HG03354 (cell line): Measurements from ENCODE around the gene MAD1L1.
"Not testable (repeated sequence)": the region's sequence is repeated elsewhere in the genome, so short reads cannot be mapped to it uniquely, and the experiment has no call there.

Source experiments
- ATAC-seq: cut with Tn5 transposase; IDR thresholded peaks from one replicate; pipeline ENCODE4 v1.9.1; 2021; ENCODE audit warnings: mild to moderate bottlenecking; ENCODE audit not compliant: unreplicated experiment, poor library complexity, severe bottlenecking

The MAD1L1 gene

GRCh38 chr7:2003931-2004812, 228.6 kb downstream of the MAD1L1 start:
- ATAC-seq, result no peak

GRCh38 chr7:2003451-2003930, 229.3 kb downstream of the MAD1L1 start:
- no peak for ATAC-seq

- no peak for ATAC-seq
Measured at GRCh38 chr7:2002561-2003450, 229.9 kb downstream of the MAD1L1 start.

DNA sequence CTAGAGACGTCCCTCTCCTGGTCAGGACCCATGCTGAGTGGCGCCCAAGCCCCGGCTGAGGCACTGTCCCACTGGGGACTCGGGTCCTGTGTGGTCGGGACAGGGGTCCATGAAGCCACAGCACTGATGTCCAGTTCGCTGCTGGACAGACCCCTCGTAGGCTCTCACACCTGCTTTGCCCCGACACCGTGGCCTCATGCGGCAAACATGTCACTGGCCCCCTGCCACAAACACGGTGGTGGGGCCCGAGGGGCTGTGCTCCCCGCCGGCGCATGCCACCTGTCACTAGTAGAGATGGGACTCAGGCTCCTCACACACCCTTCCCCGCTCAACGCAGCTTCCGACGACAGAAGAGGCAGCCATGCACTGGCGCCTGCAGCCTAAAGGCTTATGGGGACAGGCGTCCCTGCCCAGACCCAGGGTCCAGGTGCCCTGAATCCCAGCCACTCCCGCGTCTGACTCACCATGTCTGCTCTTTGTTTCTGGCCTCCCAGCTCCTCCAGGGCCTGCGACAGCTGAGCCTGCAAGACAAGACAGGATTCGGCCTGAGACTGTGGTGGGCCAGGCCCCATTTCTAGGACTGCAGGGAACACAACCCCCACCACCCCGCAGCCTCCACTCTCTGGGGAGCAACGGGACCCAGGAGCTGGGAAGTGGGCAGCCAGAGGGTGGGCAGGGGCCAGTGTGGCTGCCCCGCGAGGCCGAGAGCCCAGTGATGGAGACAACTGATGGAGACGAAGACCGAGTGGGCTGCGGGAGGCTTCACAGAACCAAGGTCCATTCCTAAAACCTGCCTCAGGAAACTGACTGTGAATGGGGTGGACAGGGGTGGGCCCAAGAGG, 230.9 kb downstream of the MAD1L1 start:
- no peak for ATAC-seq

GRCh38 chr7:2000746-2001321, 231.9 kb downstream of the MAD1L1 start:
- ATAC-seq, result no peak

DNA sequence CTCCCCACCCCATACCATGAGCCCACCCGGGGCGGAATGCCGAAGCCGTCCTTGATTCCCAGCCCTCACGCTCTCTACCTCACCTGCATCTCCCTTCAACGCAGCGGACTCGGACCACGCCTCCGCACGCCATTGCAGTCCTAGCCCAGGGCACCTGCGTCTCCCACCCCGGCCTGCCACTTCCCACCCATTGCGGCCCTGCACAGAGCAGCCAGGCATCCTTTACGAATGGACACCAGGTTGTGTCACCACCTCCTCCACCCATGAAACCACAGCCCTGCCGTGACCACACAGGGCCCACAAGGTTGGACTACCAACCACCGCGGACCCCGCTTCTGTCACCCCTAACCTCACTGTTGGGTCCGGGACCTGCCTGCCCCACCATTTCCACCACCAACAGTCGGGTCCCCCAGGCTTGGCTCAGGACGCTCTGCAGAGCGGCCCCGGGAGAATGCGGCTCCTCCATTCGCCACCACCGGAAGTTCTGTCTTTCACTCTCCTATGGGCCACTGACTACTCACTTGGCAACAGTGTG, 232.5 kb downstream of the MAD1L1 start:
- ATAC-seq, result no peak

DNA sequence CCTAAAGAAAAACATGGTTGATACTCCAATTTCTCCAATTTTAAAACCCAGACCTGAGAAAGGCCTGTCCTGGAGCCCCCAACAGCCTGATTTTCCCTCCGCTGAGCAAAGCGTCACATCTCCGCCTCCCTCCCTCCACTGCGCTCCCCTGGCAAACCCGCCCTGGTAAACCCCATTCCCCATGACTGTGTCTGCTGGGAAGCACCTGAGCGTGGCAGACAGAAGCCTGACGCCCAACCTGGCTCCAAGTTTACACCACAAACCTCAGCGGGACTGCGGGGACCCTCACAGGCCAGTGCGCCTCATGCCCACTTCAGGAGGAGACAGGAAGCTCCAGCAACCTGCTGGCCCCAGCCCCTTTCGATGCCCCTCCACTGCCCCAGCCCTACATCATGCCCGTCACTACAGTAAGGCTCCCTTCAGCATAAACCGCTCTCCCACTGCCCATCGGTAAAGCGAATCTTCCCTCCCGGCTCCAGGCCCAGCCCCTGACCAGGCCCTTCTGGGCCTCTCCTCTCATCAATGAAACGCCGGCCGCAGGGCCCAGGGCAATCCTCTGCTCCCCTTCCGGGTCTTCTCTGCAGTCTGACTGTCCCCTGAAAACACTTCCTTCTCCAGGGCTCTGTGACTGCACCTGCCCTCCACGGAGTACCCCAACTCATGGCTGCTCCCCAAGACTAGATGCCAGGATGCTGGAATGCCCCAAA, 233.3 kb downstream of the MAD1L1 start:
- ATAC-seq, result no peak

DNA sequence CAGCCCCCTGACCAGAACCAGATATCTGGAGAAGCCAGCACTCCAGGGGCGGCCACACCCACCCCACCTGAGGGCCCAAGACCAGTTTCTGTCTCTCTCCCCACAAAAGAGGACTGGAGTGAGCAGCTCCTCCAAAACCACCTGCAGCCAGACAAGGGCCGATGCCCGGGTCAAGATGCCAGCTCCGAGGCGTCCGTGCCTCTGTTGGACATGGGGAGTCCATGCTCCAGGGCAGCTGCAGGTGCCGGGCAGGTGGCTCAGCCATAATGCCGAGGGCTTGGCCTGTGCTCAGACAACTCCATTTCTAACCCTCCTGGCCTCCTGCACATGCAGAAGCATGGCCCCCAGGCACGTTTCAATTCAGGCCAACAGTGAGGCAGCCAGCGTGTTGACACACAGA, 234.6 kb downstream of the MAD1L1 start:
- ATAC-seq, result no peak

GRCh38 chr7:1997537-1998076, 235.1 kb downstream of the MAD1L1 start:
- ATAC-seq, result no peak

DNA sequence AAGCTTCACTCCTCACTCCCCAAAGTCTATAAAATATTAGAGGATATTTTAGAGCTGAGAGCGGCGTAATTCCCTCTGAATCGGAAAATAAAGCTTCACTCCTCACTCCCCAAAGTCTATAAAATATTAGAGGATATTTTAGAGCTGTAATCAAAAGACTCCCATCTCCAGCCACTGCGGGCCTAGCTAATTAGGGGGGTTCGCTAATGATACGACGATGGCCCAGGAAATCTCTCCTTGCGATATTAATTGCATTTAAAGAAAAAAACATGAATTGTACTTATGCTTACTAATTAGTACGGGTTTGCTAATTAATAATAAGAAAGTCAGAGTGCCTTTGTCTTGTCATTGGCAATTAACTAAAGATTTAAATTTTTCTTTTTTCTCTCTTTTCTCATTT, 235.9 kb downstream of the MAD1L1 start:
- no peak for ATAC-seq

GRCh38 chr7:1995911-1996420, 236.8 kb downstream of the MAD1L1 start:
- ATAC-seq, result not testable (repeated sequence)

DNA sequence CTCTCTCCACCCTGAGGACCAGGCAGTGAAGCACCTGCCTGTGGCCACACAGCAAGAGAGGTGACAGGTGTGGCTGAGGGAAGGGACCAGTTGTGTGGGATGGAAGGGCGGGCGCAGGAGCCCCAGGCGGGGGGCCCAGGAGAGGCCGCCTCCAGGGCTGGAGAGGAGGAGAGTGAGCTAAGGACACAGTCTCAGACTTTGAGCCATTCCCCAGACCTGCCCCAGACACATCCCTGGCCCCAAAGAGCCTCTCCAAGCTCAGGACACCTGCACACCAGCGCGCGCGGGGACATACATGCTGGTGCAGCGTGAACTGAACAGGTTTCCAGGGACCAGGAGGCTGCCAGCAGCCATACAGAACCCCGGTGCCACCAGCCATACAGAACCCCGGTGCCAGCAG, 237.3 kb downstream of the MAD1L1 start:
- ATAC-seq, result no peak

- no peak for ATAC-seq
Measured at GRCh38 chr7:1994931-1995330, 237.8 kb downstream of the MAD1L1 start.

- no peak for ATAC-seq
Measured at GRCh38 chr7:1993776-1994740, 238.7 kb downstream of the MAD1L1 start.

DNA sequence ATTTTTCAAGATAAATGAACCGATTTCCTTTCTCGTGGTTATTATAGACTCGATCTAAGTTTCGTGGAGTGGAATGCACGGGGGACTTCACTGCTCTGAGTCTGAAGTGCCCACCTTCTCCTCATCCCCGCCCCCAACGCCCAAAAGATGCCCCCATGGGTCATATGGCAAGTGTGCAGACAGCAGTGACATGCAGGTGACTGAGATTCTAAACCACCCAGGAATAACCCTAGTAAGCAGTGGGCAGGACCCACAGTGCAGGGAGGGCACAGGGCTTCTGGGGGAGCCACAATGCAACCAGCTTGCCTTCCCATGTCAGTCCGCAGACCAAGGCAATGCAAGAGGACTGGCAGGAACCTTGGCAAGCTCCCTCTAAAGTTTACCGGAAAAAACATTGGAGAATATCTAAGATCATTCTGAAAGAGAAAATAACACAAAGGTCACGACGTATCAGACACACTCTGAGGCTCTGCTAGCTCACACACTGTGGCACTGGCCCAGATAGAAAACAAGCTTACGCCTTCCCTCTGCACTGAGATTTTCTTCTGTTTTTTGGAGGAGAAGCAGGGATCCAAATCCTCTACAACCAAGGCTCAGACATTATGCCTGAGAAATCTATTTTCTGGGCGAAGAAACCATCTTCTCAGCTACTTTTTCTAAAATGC, 239.6 kb downstream of the MAD1L1 start:
- ATAC-seq, result no peak

GRCh38 chr7:1992554-1992953, 240.2 kb downstream of the MAD1L1 start:
- ATAC-seq, result no peak
